HUES6 (cell line): ENCODE data around the gene MYO16.

ENCODE experiments used
- H3K27ac ChIP-seq: 2 replicates; pipeline ENCODE4 v1.7.0; 2013; ENCODE audit warnings: low read depth, mild to moderate bottlenecking, low read length, inconsistent platforms
- H3K27me3 ChIP-seq: 2 replicates; pipeline ENCODE4 v1.6.1; 2013; ENCODE audit warnings: low read length; ENCODE audit not compliant: control insufficient read depth, insufficient read depth
- H3K36me3 ChIP-seq: 2 replicates; pipeline ENCODE4 v1.6.1; 2013; ENCODE audit warnings: low read length; ENCODE audit not compliant: control insufficient read depth, insufficient read depth
- H3K4me1 ChIP-seq: 2 replicates; pipeline ENCODE4 v1.6.1; 2013; ENCODE audit warnings: low read length; ENCODE audit not compliant: control insufficient read depth, insufficient read depth
- H3K4me3 ChIP-seq: 2 replicates; pipeline ENCODE4 v1.5.1; 2013; ENCODE audit warnings: low read depth, low read length
- H3K9ac ChIP-seq: one replicate; pipeline ENCODE4 v1.6.1; 2013; ENCODE audit warnings: mild to moderate bottlenecking, low read length
- H3K9me3 ChIP-seq: 2 replicates; pipeline ENCODE4 v1.6.1; 2013; ENCODE audit warnings: low read depth, low read length; ENCODE audit not compliant: control insufficient read depth, insufficient read depth

The MYO16 gene

GRCh38 chr13:109140054-109140453 lies 510.6 kb downstream of the MYO16 start:
- H3K36me3 ChIP-seq: no peaks in the 10 kb centered on the region
- no peak overlapping the region for H3K4me3 ChIP-seq
- peaks cover 13% of the 10 kb centered on the region for H3K9me3 ChIP-seq
- no peaks in the 10 kb centered on the region for H3K27me3 ChIP-seq
- H3K27ac ChIP-seq: no peak overlapping the region
- H3K4me1 ChIP-seq: no peaks in the 10 kb centered on the region
- H3K9ac ChIP-seq: no peak overlapping the region

- Histone ChIP-seq H3K4me3 (no peak overlapping the region), H3K9me3 (peaks cover 13% of the 10 kb centered on the region), H3K4me1 (no peaks in the 10 kb centered on the region), H3K36me3 (no peaks in the 10 kb centered on the region), H3K27me3 (no peaks in the 10 kb centered on the region), H3K9ac (no peak overlapping the region), H3K27ac (no peak overlapping the region)
Measured at GRCh38 chr13:109140479-109141349, 511.3 kb downstream of the MYO16 start.

- Histone ChIP-seq H3K9me3 (peaks cover 13% of the 10 kb centered on the region), H3K4me1 (no peaks in the 10 kb centered on the region), H3K27ac (no peak overlapping the region), H3K27me3 (no peaks in the 10 kb centered on the region), H3K36me3 (no peaks in the 10 kb centered on the region), H3K9ac (no peak overlapping the region), H3K4me3 (no peak overlapping the region)
Measured at GRCh38 chr13:109141706-109142105, 512.3 kb downstream of the MYO16 start.

GRCh38 chr13:109144693-109145437 lies 515.5 kb downstream of the MYO16 start:
- no peaks in the 10 kb centered on the region for H3K4me1 ChIP-seq

GRCh38 chr13:109145631-109146030 lies 516.2 kb downstream of the MYO16 start:
- H3K27ac ChIP-seq: no peak overlapping the region
- H3K27me3 ChIP-seq: no peaks in the 10 kb centered on the region
- H3K9me3 ChIP-seq: no peaks in the 10 kb centered on the region
- H3K4me3 ChIP-seq: no peak overlapping the region
- H3K36me3 ChIP-seq: no peaks in the 10 kb centered on the region
- H3K4me1 ChIP-seq: no peaks in the 10 kb centered on the region
- no peak overlapping the region for H3K9ac ChIP-seq

More at GRCh38 chr13:109144693-109145437, 515.5 kb downstream of the MYO16 start:
- no peak overlapping the region for H3K4me3 ChIP-seq
- H3K36me3 ChIP-seq: no peaks in the 10 kb centered on the region
- H3K9ac ChIP-seq: no peak overlapping the region
- H3K9me3 ChIP-seq: peaks cover 3% of the 10 kb centered on the region
- H3K27ac ChIP-seq: no peak overlapping the region
- no peaks in the 10 kb centered on the region for H3K27me3 ChIP-seq

- H3K9me3 ChIP-seq: no peaks in the 10 kb centered on the region
- no peaks in the 10 kb centered on the region for H3K4me1 ChIP-seq
- H3K4me3 ChIP-seq: no peak overlapping the region
- no peak overlapping the region for H3K27ac ChIP-seq
- H3K36me3 ChIP-seq: no peaks in the 10 kb centered on the region
- H3K27me3 ChIP-seq: no peaks in the 10 kb centered on the region
- no peak overlapping the region for H3K9ac ChIP-seq
Measured at GRCh38 chr13:109146393-109146792, 517.0 kb downstream of the MYO16 start.

- Histone ChIP-seq H3K27ac (no peak overlapping the region), H3K36me3 (no peaks in the 10 kb centered on the region), H3K27me3 (no peaks in the 10 kb centered on the region), H3K9ac (no peak overlapping the region), H3K9me3 (no peaks in the 10 kb centered on the region), H3K4me3 (no peak overlapping the region), H3K4me1 (no peaks in the 10 kb centered on the region)
Measured at GRCh38 chr13:109146912-109147647, 517.7 kb downstream of the MYO16 start.

GRCh38 chr13:109148243-109148642 lies 518.8 kb downstream of the MYO16 start:
- no peaks in the 10 kb centered on the region for H3K36me3 ChIP-seq
- no peaks in the 10 kb centered on the region for H3K4me1 ChIP-seq
- H3K27ac ChIP-seq: no peak overlapping the region
- H3K9me3 ChIP-seq: no peaks in the 10 kb centered on the region
- no peak overlapping the region for H3K9ac ChIP-seq
- no peak overlapping the region for H3K4me3 ChIP-seq
- no peaks in the 10 kb centered on the region for H3K27me3 ChIP-seq

- Histone ChIP-seq H3K27ac (no peak overlapping the region), H3K27me3 (no peaks in the 10 kb centered on the region), H3K9me3 (no peaks in the 10 kb centered on the region), H3K4me3 (no peak overlapping the region), H3K36me3 (no peaks in the 10 kb centered on the region), H3K9ac (no peak overlapping the region), H3K4me1 (no peaks in the 10 kb centered on the region; the same call in 1 of the 2 replicates)
Measured at GRCh38 chr13:109150696-109151095, 521.3 kb downstream of the MYO16 start.

- Histone ChIP-seq H3K36me3 (no peaks in the 10 kb centered on the region), H3K9ac (no peak overlapping the region), H3K27me3 (no peaks in the 10 kb centered on the region), H3K4me3 (no peak overlapping the region), H3K27ac (no peak overlapping the region), H3K9me3 (no peaks in the 10 kb centered on the region), H3K4me1 (peaks cover 2% of the 10 kb centered on the region)
Measured at GRCh38 chr13:109151255-109151654, 521.8 kb downstream of the MYO16 start.
